Caco-2 (cell line): ENCODE measurements around the gene LPCAT1. TPM values are rescaled to one million over a fixed set of nuclear protein-coding genes. Genes with fewer than 3 reads are reported as not detected.

Experiments used
- BruUV-seq: library from RNA; stranded (reverse); fragments of 400-500 nt; replicated peaks from 2 replicates; lab custom pipeline; 2021; lab: Mats Ljungman, UMichigan
- CTCF ChIA-PET: fragments of 300-600 bp; sonication (Branson Sonifier 250); formaldehyde crosslinking; loops from one replicate; lab custom pipeline; 2022; ENCODE audit warnings: antibody characterized with exemption; lab: Charles Lee
- POLR2A ChIA-PET: fragments of 300-600 bp; sonication (Branson Sonifier 250); formaldehyde crosslinking; loops from one replicate; lab custom pipeline; 2022; ENCODE audit warnings: antibody characterized with exemption; lab: Charles Lee
- DNase-seq, 2 experiments: peaks; one replicate each; pipeline versions ENCODE4 v3.0.0 to v3.0.0-alpha.2; 2020 to 2022
- H3K27me3 ChIP-seq: replicated peaks from 2 replicates; pipeline ENCODE4 v1.6.0; 2011; ENCODE audit warnings: low read length; ENCODE audit not compliant: control insufficient read depth, insufficient read depth
- H3K36me3 ChIP-seq: 2 replicates; pipeline ENCODE4 v1.5.1; 2011; ENCODE audit warnings: low read length; ENCODE audit not compliant: control insufficient read depth, insufficient read depth
- H3K4me1 ChIP-seq: fragments of 250-450 bp; sonication (Bioruptor Pico); 2 replicates; pipeline ENCODE4 v1.5.1; 2020; ENCODE audit warnings: mild to moderate bottlenecking
- H3K4me3 ChIP-seq: 2 replicates; pipeline ENCODE4 v1.5.1; 2011; ENCODE audit warnings: low read depth, mild to moderate bottlenecking, control low read depth, low read length
- H3K9me3 ChIP-seq: fragments of 250-450 bp; sonication (Bioruptor Pico); 2 replicates; pipeline ENCODE4 v1.5.1; 2020; ENCODE audit warnings: mild to moderate bottlenecking, moderate library complexity
- H3K27ac Mint-ChIP-seq: one replicate; pipeline ENCODE4 v1.8.0; 2022; ENCODE audit warnings: mixed read lengths; ENCODE audit not compliant: unreplicated experiment
- H3K27me3 Mint-ChIP-seq: one replicate; pipeline ENCODE4 v1.8.0; 2022; ENCODE audit warnings: mixed read lengths; ENCODE audit not compliant: insufficient read depth, unreplicated experiment
- H3K36me3 Mint-ChIP-seq: one replicate; pipeline ENCODE4 v1.8.0; 2022; ENCODE audit warnings: mild to moderate bottlenecking, mixed read lengths; ENCODE audit not compliant: insufficient read depth, unreplicated experiment
- H3K4me1 Mint-ChIP-seq: one replicate; pipeline ENCODE4 v1.8.0; 2022; ENCODE audit warnings: low read depth, mixed read lengths; ENCODE audit not compliant: unreplicated experiment
- H3K4me3 Mint-ChIP-seq: one replicate; pipeline ENCODE4 v1.8.0; 2022; ENCODE audit warnings: mild to moderate bottlenecking, moderate library complexity, mixed read lengths; ENCODE audit not compliant: unreplicated experiment
- H3K9me3 Mint-ChIP-seq: one replicate; pipeline ENCODE4 v1.8.0; 2022; ENCODE audit warnings: mixed read lengths; ENCODE audit not compliant: unreplicated experiment
- CTCF ChIP-seq, 2 experiments: fragments of 200-600 bp in 1 of 2; IDR thresholded peaks; 1 replicate in 1 of 2; 2 replicates in 1 of 2; pipeline versions ENCODE4 v1.5.1 to v1.8.0; 2011 to 2022; ENCODE audit warnings: antibody characterized with exemption in 1 of 2, control low read depth in 1 of 2, inconsistent platforms in 1 of 2, low read depth in 1 of 2, low read length in 1 of 2, mild to moderate bottlenecking in 1 of 2, moderate library complexity in 1 of 2; ENCODE audit not compliant: insufficient read depth in 1 of 2, severe bottlenecking in 1 of 2, unreplicated experiment in 1 of 2
- intact Hi-C: fragments of 100-400 bp; cut with micrococcal nuclease; formaldehyde crosslinking; loops from one replicate; pipeline ENCODE4 v1.10.0; 2022; ENCODE audit not compliant: unreplicated experiment
- microRNA-seq: library from miRNA; unstranded; fragments of <30 nt; microRNA quantifications from one replicate; pipeline ENCODE4 v1.2.0, GENCODE V29; 2022
- total RNA-seq: library from RNA; stranded (reverse); gene quantifications from 2 replicates; pipeline ENCODE4 v1.2.3, GENCODE V29; 2022

The LPCAT1 gene
- total RNA-seq, 1 experiment from 2014 or later, result 52.8 TPM

GRCh38 chr5:1413211-1413610 lies 110.5 kb downstream of the LPCAT1 start:
- Histone ChIP-seq H3K36me3 (no peaks in the 10 kb centered on the region), H3K4me3 (no peak overlapping the region), H3K4me1 (no peaks in the 10 kb centered on the region), H3K9me3 (no peaks in the 10 kb centered on the region), H3K27me3 (no peaks in the 10 kb centered on the region; the same call in 1 of the 2 replicates)
- no peaks in the 10 kb centered on the region for H3K4me1 Mint-ChIP-seq
- ChIA-PET CTCF (no interaction called here), POLR2A (no interaction called here)
- H3K27me3 Mint-ChIP-seq, result peaks cover 14% of the 10 kb centered on the region
- TF ChIP-seq CTCF (IDR thresholded peaks at IDR 0.05; ENCODE audit: insufficient read depth in 1 of 2, low read depth in 1 of 2, low read length in 1 of 2, severe bottlenecking in 1 of 2, unreplicated experiment in 1 of 2), result no peak
- intact Hi-C loops, result no loop called here
- no TSS peak for BruUV-seq
- no peaks in the 10 kb centered on the region for H3K9me3 Mint-ChIP-seq
- no peaks in the 10 kb centered on the region for H3K36me3 Mint-ChIP-seq
- H3K4me3 Mint-ChIP-seq, result no peak overlapping the region
- DNase-seq, result no peak
- no peak overlapping the region for H3K27ac Mint-ChIP-seq

GRCh38 chr5:1412621-1413020 lies 111.1 kb downstream of the LPCAT1 start:
- TF ChIP-seq CTCF (IDR thresholded peaks at IDR 0.05; ENCODE audit: insufficient read depth in 1 of 2, low read depth in 1 of 2, low read length in 1 of 2, severe bottlenecking in 1 of 2, unreplicated experiment in 1 of 2), result no peak
- BruUV-seq, result no TSS peak
- ChIA-PET POLR2A (no interaction called here), CTCF (no interaction called here)
- no peaks in the 10 kb centered on the region for H3K9me3 ChIP-seq
- H3K4me1 Mint-ChIP-seq, result no peaks in the 10 kb centered on the region
- H3K27ac Mint-ChIP-seq, result no peak overlapping the region
- no peaks in the 10 kb centered on the region for H3K36me3 Mint-ChIP-seq
- H3K36me3 ChIP-seq, result no peaks in the 10 kb centered on the region
- intact Hi-C loops, result no loop called here
- H3K27me3 Mint-ChIP-seq, result peaks cover 16% of the 10 kb centered on the region
- no peaks in the 10 kb centered on the region for H3K4me1 ChIP-seq
- no peaks in the 10 kb centered on the region for H3K9me3 Mint-ChIP-seq
- no peak overlapping the region for H3K4me3 Mint-ChIP-seq
- no peaks in the 10 kb centered on the region; the same call in 1 of the 2 replicates for H3K27me3 ChIP-seq
- DNase-seq, result no peak
- no peak overlapping the region for H3K4me3 ChIP-seq

- H3K4me3 Mint-ChIP-seq, result no peak overlapping the region
- ChIA-PET CTCF (no interaction called here), POLR2A (no interaction called here)
- no peak overlapping the region for H3K27ac Mint-ChIP-seq
- H3K27me3 ChIP-seq, result no peaks in the 10 kb centered on the region; the same call in 1 of the 2 replicates
- H3K4me1 ChIP-seq, result no peaks in the 10 kb centered on the region
- H3K4me1 Mint-ChIP-seq, result no peaks in the 10 kb centered on the region
- DNase-seq, result no peak
- H3K9me3 ChIP-seq, result no peaks in the 10 kb centered on the region
- no peaks in the 10 kb centered on the region for H3K9me3 Mint-ChIP-seq
- peaks cover 19% of the 10 kb centered on the region for H3K27me3 Mint-ChIP-seq
- H3K36me3 Mint-ChIP-seq, result no peaks in the 10 kb centered on the region
- H3K36me3 ChIP-seq, result no peaks in the 10 kb centered on the region
- no peak for TF ChIP-seq CTCF (IDR thresholded peaks at IDR 0.05; ENCODE audit: insufficient read depth in 1 of 2, low read depth in 1 of 2, low read length in 1 of 2, severe bottlenecking in 1 of 2, unreplicated experiment in 1 of 2)
- intact Hi-C loops, result no loop called here
- no peak overlapping the region for H3K4me3 ChIP-seq
- BruUV-seq, result no TSS peak
Measured at GRCh38 chr5:1412163-1412562, 111.6 kb downstream of the LPCAT1 start.

Small RNA genes within 50 kb of the gene (microRNA-seq; reads per million reads assigned to microRNA genes)
- not detected for gene MIR6075

Other genes starting within 250 kb of the LPCAT1 start
- 5.1 and 6.1 TPM in 2 replicates for gene TERT, start 228.9 kb downstream of the LPCAT1 start, total RNA-seq
- gene CLPTM1L, start 178.9 kb downstream of the LPCAT1 start, total RNA-seq, result 114 and 122 TPM in 2 replicates
- not detected in 2 replicates for gene SLC6A3, start 78.5 kb downstream of the LPCAT1 start, total RNA-seq